DND-41 (cell line): Measurements from ENCODE around the gene KCTD3.

ENCODE experiments used
- CTCF ChIP-seq: IDR thresholded peaks from 2 replicates; pipeline ENCODE4 v1.5.1; 2012; ENCODE audit warnings: borderline replicate concordance, low read length, moderate library complexity, mild to moderate bottlenecking; ENCODE audit not compliant: poor library complexity, severe bottlenecking; ENCODE audit errors: extremely low read depth
- EZH2 ChIP-seq: IDR thresholded peaks from 3 replicates; pipeline ENCODE4 v1.6.1; 2012; ENCODE audit warnings: borderline replicate concordance, low read depth, mild to moderate bottlenecking, moderate library complexity, low read length, inconsistent platforms; ENCODE audit not compliant: severe bottlenecking

GRCh38 chr1:215597961-215598360, 30.9 kb downstream of the KCTD3 start:
- TF ChIP-seq CTCF: no peak
- no peak for TF ChIP-seq EZH2
